DOHH2 (cell line): Measurements from ENCODE around the gene GOSR1.

Experiments used
- CTCF ChIP-seq: fragments of 200-600 bp; sonication (generic); IDR thresholded peaks from one replicate; pipeline ENCODE4 v1.5.1; 2014; ENCODE audit warnings: antibody characterized with exemption, mild to moderate bottlenecking, low read depth, low read length; ENCODE audit not compliant: poor library complexity, severe bottlenecking
- EZH2phosphoT487 ChIP-seq: fragments of 200-600 bp; sonication (generic); IDR thresholded peaks from 2 replicates; pipeline ENCODE4 v1.6.1; 2017; ENCODE audit warnings: borderline replicate concordance, mild to moderate bottlenecking, antibody characterized with exemption, low read length, moderate library complexity, mixed read lengths

- no peak for TF ChIP-seq CTCF
- no peak for TF ChIP-seq EZH2phosphoT487
Observed at GRCh38 chr17:30477774-30478115, 537 bp downstream of the GOSR1 start.
